ENCODE data around the gene CARD10. TPM values are rescaled to one million over a fixed set of nuclear protein-coding genes. Genes with fewer than 3 reads are reported as not detected.

CARD10 gene
- total and polyA plus RNA-seq, 4 donors, result 7.8 to 14.0 (median 8.4) TPM

DNA sequence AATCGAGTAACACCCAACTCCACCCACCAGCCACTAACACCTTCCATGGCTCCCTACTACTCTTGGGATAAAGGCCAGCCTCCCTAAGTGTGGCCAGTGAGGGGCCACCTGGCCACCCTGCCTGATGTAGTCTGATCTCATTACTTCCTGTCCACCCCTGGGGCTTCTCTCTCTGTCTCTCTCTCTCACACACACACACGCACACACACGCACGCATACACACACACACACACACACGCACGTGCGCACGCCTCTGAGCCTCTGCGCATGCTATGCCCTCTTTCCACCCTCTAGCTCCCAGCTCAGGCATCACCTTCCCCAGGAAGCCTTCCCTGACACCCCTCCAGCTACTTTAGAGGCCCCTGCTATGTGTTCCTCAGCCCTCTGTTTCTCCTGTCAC lies 37.0 kb downstream of the CARD10 start:
- TF ChIP-seq, protein P1, sequence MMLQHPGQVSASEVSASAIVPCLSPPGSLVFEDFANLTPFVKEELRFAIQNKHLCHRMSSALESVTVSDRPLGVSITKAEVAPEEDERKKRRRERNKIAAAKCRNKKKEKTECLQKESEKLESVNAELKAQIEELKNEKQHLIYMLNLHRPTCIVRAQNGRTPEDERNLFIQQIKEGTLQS (IDR thresholded peaks at IDR 0.05), result no peak
- TF ChIP-seq TAF1 (conservative IDR thresholded peaks at IDR 0.05) (no peak), CTCF (IDR thresholded peaks at IDR 0.05; ENCODE audit: low read depth, low read length, missing input control) (no peak), YY1 (IDR thresholded peaks at IDR 0.05) (no peak)
- TF ChIP-seq, protein P2, sequence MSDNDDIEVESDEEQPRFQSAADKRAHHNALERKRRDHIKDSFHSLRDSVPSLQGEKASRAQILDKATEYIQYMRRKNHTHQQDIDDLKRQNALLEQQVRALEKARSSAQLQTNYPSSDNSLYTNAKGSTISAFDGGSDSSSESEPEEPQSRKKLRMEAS (IDR thresholded peaks at IDR 0.05), result no peak
- no peak for DNase-seq (ENCODE audit: low spot score)
- Histone ChIP-seq H3K9me3 (ENCODE audit: control insufficient read depth in 4 of 4, low read length in 3 of 4) (no peaks in the 10 kb centered on the region), H3K9ac (ENCODE audit: low read depth in 1 of 2, low read length in 2 of 2) (no peak overlapping the region), H3K4me3 (ENCODE audit: low read depth in 1 of 3, low read length in 3 of 3) (no peak overlapping the region), H3K36me3 (ENCODE audit: control insufficient read depth in 4 of 4, insufficient read depth in 3 of 4, low read depth in 1 of 4, low read length in 3 of 4) (no peaks in the 10 kb centered on the region), H3K27me3 (ENCODE audit: control insufficient read depth in 4 of 4, insufficient read depth in 4 of 4, low read length in 3 of 4) (no peaks in the 10 kb centered on the region), H3K4me1 (ENCODE audit: control insufficient read depth in 4 of 4, insufficient read depth in 4 of 4, low read length in 3 of 4) (peaks cover 2 to 9% (median 5%) of the 10 kb centered on the region in 4 donors), H3K27ac (ENCODE audit: low read depth in 1 of 2, low read length in 2 of 2) (no peak overlapping the region)
- 90% methylated on average over 9 of the region's 9 CpGs for WGBS

GRCh38 chr22:37481347-37481907 lies 37.8 kb downstream of the CARD10 start:
- Histone ChIP-seq H3K9ac (ENCODE audit: low read depth in 1 of 2, low read length in 2 of 2) (no peak overlapping the region), H3K27ac (ENCODE audit: low read depth in 1 of 2, low read length in 2 of 2) (no peak overlapping the region), H3K36me3 (ENCODE audit: control insufficient read depth in 4 of 4, insufficient read depth in 3 of 4, low read depth in 1 of 4, low read length in 3 of 4) (no peaks in the 10 kb centered on the region), H3K9me3 (ENCODE audit: control insufficient read depth in 4 of 4, low read length in 3 of 4) (no peaks in the 10 kb centered on the region), H3K27me3 (ENCODE audit: control insufficient read depth in 4 of 4, insufficient read depth in 4 of 4, low read length in 3 of 4) (no peaks in the 10 kb centered on the region), H3K4me1 (ENCODE audit: control insufficient read depth in 4 of 4, insufficient read depth in 4 of 4, low read length in 3 of 4) (peaks cover under 1 to 7% (median 3%) of the 10 kb centered on the region in 4 donors), H3K4me3 (ENCODE audit: low read depth in 1 of 3, low read length in 3 of 3) (no peak overlapping the region)
- DNase-seq (ENCODE audit: low spot score), result no peak
- 91% methylated on average over 12 of the region's 12 CpGs for WGBS
- TF ChIP-seq TAF1 (conservative IDR thresholded peaks at IDR 0.05) (no peak), NR2F2 (IDR thresholded peaks at IDR 0.05) (no peak), HNF4G (IDR thresholded peaks at IDR 0.05) (no peak), YY1 (IDR thresholded peaks at IDR 0.05) (no peak), SP1 (IDR thresholded peaks at IDR 0.05) (no peak)
- TF ChIP-seq, protein P2 (IDR thresholded peaks at IDR 0.05), result no peak

- Histone ChIP-seq H3K36me3 (ENCODE audit: control insufficient read depth in 4 of 4, insufficient read depth in 3 of 4, low read depth in 1 of 4, low read length in 3 of 4) (no peaks in the 10 kb centered on the region), H3K4me1 (ENCODE audit: control insufficient read depth in 4 of 4, insufficient read depth in 4 of 4, low read length in 3 of 4) (peaks cover 0 to 4% (median 0%) of the 10 kb centered on the region in 4 donors), H3K9me3 (ENCODE audit: control insufficient read depth in 4 of 4, low read length in 3 of 4) (no peaks in the 10 kb centered on the region), H3K27me3 (ENCODE audit: control insufficient read depth in 4 of 4, insufficient read depth in 4 of 4, low read length in 3 of 4) (no peaks in the 10 kb centered on the region), H3K9ac (ENCODE audit: low read depth in 1 of 2, low read length in 2 of 2) (no peak overlapping the region), H3K27ac (ENCODE audit: low read depth in 1 of 2, low read length in 2 of 2) (no peak overlapping the region), H3K4me3 (ENCODE audit: low read depth in 1 of 3, low read length in 3 of 3) (no peak overlapping the region)
- WGBS, result 90% methylated on average over 17 of the region's 17 CpGs
- DNase-seq (ENCODE audit: low spot score), result no peak
- TF ChIP-seq YY1 (IDR thresholded peaks at IDR 0.05), result no peak
These were observed 38.5 kb downstream of the CARD10 start for GRCh38 chr22:37480387-37481346.

Measured in liver (tissue), 9 donors.